GM23338 (cell line): ENCODE results near the gene CPXM1. TPM values are rescaled to one million over a fixed set of nuclear protein-coding genes. Genes with fewer than 3 reads are reported as not detected.

ENCODE experiments used
- ATAC-seq: fragments of 200-7000 bp; cut with Tn5 transposase; 3 replicates; pipeline ENCODE4 v1.9.1; 2020
- DNase-seq: peaks from one replicate; pipeline ENCODE4 v3.0.0-alpha.2; 2015; ENCODE audit warnings: low spot score
- H2AFZ ChIP-seq: fragments of 200-600 bp; sonication (generic); 2 replicates; pipeline ENCODE4 v1.8.0; 2016; ENCODE audit warnings: antibody characterized with exemption, mild to moderate bottlenecking, moderate library complexity
- H3F3A ChIP-seq: fragments of 200-600 bp; sonication (generic); replicated peaks from 2 replicates; pipeline ENCODE4 v1.8.0; 2017; ENCODE audit warnings: antibody characterized with exemption, mixed run types, low read depth
- H3K27ac ChIP-seq: fragments of 200-600 bp; sonication (generic); 2 replicates; pipeline ENCODE4 v1.6.1; 2016; ENCODE audit warnings: low read depth
- H3K27me3 ChIP-seq: fragments of 200-600 bp; sonication (generic); 2 replicates; pipeline ENCODE4 v1.8.0; 2016; ENCODE audit warnings: mild to moderate bottlenecking, mixed run types, moderate library complexity; ENCODE audit not compliant: insufficient read depth
- H3K36me3 ChIP-seq: fragments of 200-600 bp; sonication (generic); 2 replicates; pipeline ENCODE4 v1.8.0; 2016; ENCODE audit warnings: mild to moderate bottlenecking; ENCODE audit not compliant: insufficient read depth
- H3K4me1 ChIP-seq: fragments of 200-600 bp; sonication (generic); 2 replicates; pipeline ENCODE4 v1.8.0; 2016; ENCODE audit warnings: mild to moderate bottlenecking, moderate library complexity; ENCODE audit not compliant: insufficient read depth
- H3K4me2 ChIP-seq: fragments of 200-600 bp; sonication (generic); 2 replicates; pipeline ENCODE4 v1.7.1; 2017; ENCODE audit warnings: mixed run types
- H3K4me3 ChIP-seq: fragments of 200-600 bp; sonication (generic); 2 replicates; pipeline ENCODE4 v1.6.1; 2016; ENCODE audit warnings: mixed run types
- H3K79me2 ChIP-seq: fragments of 200-600 bp; sonication (generic); replicated peaks from 2 replicates; pipeline ENCODE4 v1.8.0; 2017; ENCODE audit warnings: mild to moderate bottlenecking; ENCODE audit not compliant: insufficient read depth
- H3K9me2 ChIP-seq: fragments of 200-600 bp; sonication (generic); 2 replicates; pipeline ENCODE4 v1.8.0; 2017; ENCODE audit not compliant: insufficient read depth
- H4K20me1 ChIP-seq: fragments of 200-600 bp; sonication (generic); replicated peaks from 2 replicates; pipeline ENCODE4 v1.8.0; 2017; ENCODE audit warnings: mild to moderate bottlenecking; ENCODE audit not compliant: insufficient read depth
- H3K27ac Mint-ChIP-seq: 2 replicates; pipeline ENCODE4 v1.8.0; 2020; ENCODE audit warnings: inconsistent platforms, mild to moderate bottlenecking, moderate library complexity, mixed read lengths
- H3K27me3 Mint-ChIP-seq: 3 replicates; pipeline ENCODE4 v1.8.0; 2022; ENCODE audit warnings: low read depth, mild to moderate bottlenecking, moderate library complexity, mixed read lengths, inconsistent platforms; ENCODE audit not compliant: insufficient read depth, poor library complexity
- H3K36me3 Mint-ChIP-seq: 3 replicates; pipeline ENCODE4 v1.8.0; 2021; ENCODE audit warnings: low read depth, mild to moderate bottlenecking, inconsistent platforms, moderate library complexity, mixed read lengths
- H3K4me1 Mint-ChIP-seq: 3 replicates; pipeline ENCODE4 v1.8.0; 2020; ENCODE audit warnings: mild to moderate bottlenecking, inconsistent platforms, mixed read lengths
- H3K4me3 Mint-ChIP-seq: 3 replicates; pipeline ENCODE4 v1.8.0; 2021; ENCODE audit warnings: moderate library complexity, mild to moderate bottlenecking, inconsistent platforms, mixed read lengths
- H3K9me3 Mint-ChIP-seq: 3 replicates; pipeline ENCODE4 v1.8.0; 2020; ENCODE audit warnings: moderate library complexity, mild to moderate bottlenecking, inconsistent platforms, mixed read lengths
- CREB1 ChIP-seq: fragments of 250-450 bp; sonication (Bioruptor Pico); IDR thresholded peaks from 2 replicates; pipeline ENCODE4 v1.5.0; 2020; ENCODE audit warnings: low read depth, mild to moderate bottlenecking, moderate library complexity
- CTCF ChIP-seq, 2 experiments: fragments of 200-600 bp in 1 of 2; sonication (generic) in 1 of 2; conservative IDR thresholded peaks; 2 replicates each; pipeline versions ENCODE4 v1.5.1 to v1.6.1; 2016 to 2017; ENCODE audit warnings: antibody characterized with exemption in 2 of 2, low read depth in 2 of 2, mild to moderate bottlenecking in 2 of 2, moderate library complexity in 1 of 2
- ETS1 ChIP-seq: IDR thresholded peaks from 2 replicates; pipeline ENCODE4 v1.6.1; 2016; ENCODE audit warnings: antibody characterized with exemption
- EZH2 ChIP-seq: fragments of 200-600 bp; sonication (generic); IDR thresholded peaks from one replicate; pipeline ENCODE4 v1.8.0; 2017; ENCODE audit warnings: antibody characterized with exemption, mild to moderate bottlenecking, low read depth; ENCODE audit not compliant: unreplicated experiment
- POLR2AphosphoS5 ChIP-seq: IDR thresholded peaks from 2 replicates; pipeline ENCODE4 v1.6.1; 2016; ENCODE audit warnings: antibody characterized with exemption, low read depth
- REST ChIP-seq: IDR thresholded peaks from one replicate; pipeline ENCODE4 v1.6.1; 2018; ENCODE audit warnings: antibody characterized with exemption; ENCODE audit not compliant: unreplicated experiment
- STAT1 ChIP-seq: IDR thresholded peaks from one replicate; pipeline ENCODE4 v1.6.1; 2016; ENCODE audit warnings: antibody characterized with exemption; ENCODE audit not compliant: unreplicated experiment
- ZNF114 ChIP-seq: fragments of 250-450 bp; sonication (Bioruptor Pico); IDR thresholded peaks from 2 replicates; pipeline ENCODE4 v1.5.0; 2020; ENCODE audit warnings: mild to moderate bottlenecking, moderate library complexity
- polyA plus RNA-seq: library from polyadenylated mRNA; unstranded; fragments of >200 nt; fragmentation: Nextera tagmentation; extraction: Ambion mirVana; gene quantifications from 2 replicates; pipeline ENCODE4 v1.2.1, GENCODE V29; 2016
- total RNA-seq: library from RNA; depleted of rRNA; stranded (reverse); fragments of >200 nt; shearing (Covaris generic); gene quantifications from 2 replicates; pipeline ENCODE4 v1.2.3, GENCODE V29; 2014

Gene CPXM1
- total and polyA plus RNA-seq, 2 experiments from 2014 or later = 17.0 to 29.3 TPM

- no peak for DNase-seq
These were observed 11.8 kb upstream of the CPXM1 start for GRCh38 chr20:2812189-2812588.

GRCh38 chr20:2809690-2810089 lies 9.3 kb upstream of the CPXM1 start:
- Histone ChIP-seq H3K36me3 (no peaks in the 10 kb centered on the region), H4K20me1 (no peaks in the 10 kb centered on the region), H3K9me2 (no peaks in the 10 kb centered on the region), H3K4me3 (no peak overlapping the region), H2AFZ (no peak overlapping the region), H3K27me3 (peaks cover 83% of the 10 kb centered on the region), H3K4me1 (peaks cover 14% of the 10 kb centered on the region; the same call in 1 of the 2 replicates), H3K4me2 (no peak overlapping the region), H3F3A (no peaks in the 10 kb centered on the region), H3K79me2 (no peaks in the 10 kb centered on the region), H3K27ac (no peak overlapping the region)
- H3K9me3 Mint-ChIP-seq = peaks cover 7% of the 10 kb centered on the region
- H3K27me3 Mint-ChIP-seq = peaks cover 57% of the 10 kb centered on the region
- no peak for DNase-seq
- peaks cover 10% of the 10 kb centered on the region for H3K4me1 Mint-ChIP-seq
- no peak overlapping the region for H3K27ac Mint-ChIP-seq
- no peaks in the 10 kb centered on the region for H3K36me3 Mint-ChIP-seq
- H3K4me3 Mint-ChIP-seq = no peak overlapping the region
- ATAC-seq = no peak
- no peak for TF ChIP-seq ZNF114 (CRISPR knock-in tag)
- no peak for TF ChIP-seq EZH2
- no peak for TF ChIP-seq POLR2AphosphoS5
- TF ChIP-seq CREB1 (CRISPR knock-in tag) = no peak
- TF ChIP-seq REST = no peak
- no peak for TF ChIP-seq CTCF (conservative IDR thresholded peaks at IDR 0.05; ENCODE audit: low read depth in 2 of 2)

More at GRCh38 chr20:2812189-2812588, 11.8 kb upstream of the CPXM1 start:
- H3K27ac ChIP-seq = no peak overlapping the region
- peaks cover 7% of the 10 kb centered on the region for H3K9me3 Mint-ChIP-seq
- no peak overlapping the region for H3K4me3 Mint-ChIP-seq
- no peaks in the 10 kb centered on the region for H3K4me1 ChIP-seq
- no peak overlapping the region for H3K27ac Mint-ChIP-seq
- no peak for ATAC-seq
- TF ChIP-seq REST = no peak
- TF ChIP-seq ETS1 = no peak
- no peak for TF ChIP-seq STAT1
- no peak for TF ChIP-seq POLR2AphosphoS5
- H3K4me2 ChIP-seq = no peak overlapping the region
- no peaks in the 10 kb centered on the region for H3K4me1 Mint-ChIP-seq
- H4K20me1 ChIP-seq = no peaks in the 10 kb centered on the region
- H2AFZ ChIP-seq = no peak overlapping the region
- peaks cover 32% of the 10 kb centered on the region for H3K27me3 Mint-ChIP-seq
- H3K4me3 ChIP-seq = no peak overlapping the region
- H3K36me3 Mint-ChIP-seq = no peaks in the 10 kb centered on the region
- no peaks in the 10 kb centered on the region for H3K9me2 ChIP-seq
- H3F3A ChIP-seq = no peaks in the 10 kb centered on the region
- no peaks in the 10 kb centered on the region for H3K79me2 ChIP-seq
- H3K27me3 ChIP-seq = peaks cover 58% of the 10 kb centered on the region
- H3K36me3 ChIP-seq = no peaks in the 10 kb centered on the region
